ENCODE measurements around the gene RARA.

- TF ChIP-seq CTCF (IDR thresholded peaks at IDR 0.05), result peak; percentile 94 to 99 (median 97)
- no peak for TF ChIP-seq POLR2A (IDR thresholded peaks at IDR 0.05)
Measured at GRCh38 chr17:40355123-40355803, 46.3 kb downstream of the RARA start.

All from right lobe of liver (tissue), 4 donors.